GM12873 (cell line): ENCODE measurements around the gene RNF224.

Experiments
- CTCF ChIP-seq: IDR thresholded peaks from 2 replicates; pipeline ENCODE4 v1.5.1; 2012; ENCODE audit warnings: low read depth, mild to moderate bottlenecking, moderate library complexity, low read length, control low read depth; ENCODE audit not compliant: insufficient read depth; ENCODE audit errors: missing control alignments

RNF224 gene

GRCh38 chr9:137242269-137243203 is 15.2 kb downstream of the RNF224 start:
- TF ChIP-seq CTCF, result no peak

DNA sequence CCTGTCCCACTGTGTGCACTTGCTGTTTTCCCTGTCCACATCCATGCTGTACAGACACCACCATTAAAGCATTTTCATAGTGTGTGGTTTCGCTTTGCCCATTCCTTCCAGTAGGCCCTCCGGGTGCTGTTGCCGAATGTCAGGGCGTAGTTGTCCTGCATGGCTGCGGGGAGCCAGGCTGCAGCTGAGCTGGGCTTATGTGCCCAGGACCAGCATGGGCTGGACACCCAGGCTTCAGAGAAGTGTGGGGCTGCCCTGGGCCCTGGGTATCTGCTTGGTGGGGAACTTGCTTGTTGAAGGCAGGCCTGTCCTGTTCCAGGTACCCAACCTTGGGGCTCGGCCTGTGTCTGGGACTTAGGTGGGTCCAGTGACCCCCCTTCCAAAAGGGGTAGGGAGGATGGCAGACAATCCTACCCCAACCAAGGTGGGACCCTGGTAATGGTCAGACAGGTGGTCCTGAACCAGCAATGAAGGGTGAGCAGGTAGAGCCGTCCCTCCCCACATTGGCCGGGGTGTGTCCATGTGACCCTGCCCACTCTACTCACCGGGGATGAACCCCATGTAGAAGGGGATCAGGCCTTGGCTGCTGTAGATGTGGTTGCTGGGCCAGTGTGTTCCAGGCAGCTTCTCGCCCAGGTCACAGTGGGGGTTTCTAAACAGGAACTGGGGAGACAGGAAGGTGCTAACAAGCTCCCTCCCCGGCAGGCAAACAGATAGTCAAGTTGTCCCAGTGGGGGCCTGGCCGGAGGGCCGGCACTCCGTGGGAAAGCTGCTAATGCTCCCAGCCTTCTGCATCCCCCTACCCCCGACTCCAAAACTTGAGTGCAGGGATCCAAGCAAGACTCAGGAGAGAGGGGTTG is 16.6 kb downstream of the RNF224 start:
- no peak for TF ChIP-seq CTCF

- TF ChIP-seq CTCF, result no peak
These were observed 17.5 kb downstream of the RNF224 start for GRCh38 chr9:137244486-137245449.

GRCh38 chr9:137245450-137246421 is 18.4 kb downstream of the RNF224 start:
- no peak for TF ChIP-seq CTCF

DNA sequence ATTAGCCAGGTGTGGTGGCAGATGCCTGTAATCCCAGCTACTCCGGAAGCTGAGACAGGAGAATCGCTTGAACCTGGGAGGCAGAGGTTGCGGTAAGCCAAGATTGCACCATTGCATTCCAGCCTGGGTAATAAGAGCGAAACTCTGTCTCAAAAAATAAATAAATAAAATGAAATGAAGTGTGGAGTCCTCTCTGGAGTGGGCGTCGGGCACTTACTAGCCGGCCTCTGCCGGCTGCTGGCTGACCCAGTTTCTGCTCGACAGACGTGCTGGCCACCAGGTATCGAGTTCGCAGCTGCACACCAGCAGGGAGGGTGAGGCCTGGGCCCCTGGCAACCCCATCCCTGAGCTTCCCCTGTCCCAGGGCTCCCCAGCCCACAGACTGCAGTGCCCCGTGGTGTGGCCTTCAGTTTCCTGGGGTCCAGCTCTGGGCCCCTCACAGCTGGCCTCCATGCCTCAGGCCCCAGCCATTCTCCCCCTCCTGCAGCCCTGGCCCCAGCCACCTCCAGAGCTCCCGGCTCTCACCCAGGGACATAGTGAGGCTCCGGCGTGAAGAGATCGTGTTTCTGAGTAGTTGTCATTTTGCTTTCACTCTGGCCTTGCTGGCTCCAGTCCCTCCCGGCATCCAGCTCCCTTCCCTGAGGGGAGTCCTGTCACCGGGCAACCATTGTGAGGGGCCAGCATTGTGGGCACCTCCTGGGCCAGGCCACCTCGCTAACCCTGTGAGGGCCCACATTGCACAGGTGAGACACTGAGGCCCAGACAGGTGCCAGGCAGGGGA is 20.0 kb downstream of the RNF224 start:
- TF ChIP-seq CTCF, result no peak

GRCh38 chr9:137247916-137248175 is 20.5 kb downstream of the RNF224 start:
- TF ChIP-seq CTCF, result no peak
